Activated T-cell treated with anti-CD3 and anti-CD28 coated beads for 24 hours (primary cell): ENCODE measurements around the gene KRTAP20-4.

ENCODE experiments used
- DNase-seq: peaks from one replicate; pipeline ENCODE4 v3.0.0-alpha.2; 2020; ENCODE audit warnings: low read depth

Gene KRTAP20-4

GRCh38 chr21:30620522-30620921, at the start of gene KRTAP20-4:
KRTAP20-4 (plus strand) TSS chr21:30620627.
- no peak for DNase-seq

DNA sequence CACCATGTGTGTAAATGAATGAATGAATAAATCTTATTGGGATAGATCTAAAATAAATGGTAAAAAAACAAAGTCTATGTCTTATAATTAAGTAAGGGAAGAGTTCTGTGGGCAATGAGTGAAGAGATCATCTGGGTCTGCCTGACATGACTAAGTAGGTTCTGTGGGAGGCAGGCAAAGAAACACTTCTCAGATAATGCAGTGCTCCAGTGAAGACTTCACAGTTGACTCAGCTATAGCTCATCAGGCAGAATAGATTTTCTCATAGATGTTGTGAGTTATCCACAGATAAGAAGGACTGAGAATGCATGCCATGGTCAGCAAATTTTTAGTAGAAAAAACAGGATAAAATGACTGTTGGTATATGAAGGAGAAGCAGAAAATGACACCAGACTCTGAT, 42.7 kb upstream of the KRTAP20-4 start:
- no peak for DNase-seq

- no peak for DNase-seq
Measured at GRCh38 chr21:30579346-30579745, 41.1 kb upstream of the KRTAP20-4 start.

- DNase-seq: no peak
Measured at GRCh38 chr21:30580132-30580531, 40.3 kb upstream of the KRTAP20-4 start.

DNA sequence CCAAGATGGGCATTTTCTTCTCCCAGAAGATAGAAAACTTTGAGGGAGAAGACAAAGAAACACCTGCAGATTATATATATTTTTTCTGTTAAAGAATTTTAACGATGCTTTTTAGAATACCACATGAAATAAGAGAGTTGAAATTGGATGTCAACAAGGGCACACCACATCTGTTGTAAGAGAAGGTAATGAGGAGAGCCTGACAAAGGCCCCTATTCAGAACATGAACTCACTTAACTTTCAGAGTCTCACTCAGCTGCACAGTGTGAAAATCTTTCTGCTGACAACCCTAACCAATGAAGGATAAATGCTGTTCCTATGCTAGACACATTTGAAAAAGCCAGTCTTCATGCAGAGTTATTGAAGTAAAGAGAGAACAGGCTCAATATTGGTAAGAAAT, 37.6 kb upstream of the KRTAP20-4 start:
- no peak for DNase-seq

DNA sequence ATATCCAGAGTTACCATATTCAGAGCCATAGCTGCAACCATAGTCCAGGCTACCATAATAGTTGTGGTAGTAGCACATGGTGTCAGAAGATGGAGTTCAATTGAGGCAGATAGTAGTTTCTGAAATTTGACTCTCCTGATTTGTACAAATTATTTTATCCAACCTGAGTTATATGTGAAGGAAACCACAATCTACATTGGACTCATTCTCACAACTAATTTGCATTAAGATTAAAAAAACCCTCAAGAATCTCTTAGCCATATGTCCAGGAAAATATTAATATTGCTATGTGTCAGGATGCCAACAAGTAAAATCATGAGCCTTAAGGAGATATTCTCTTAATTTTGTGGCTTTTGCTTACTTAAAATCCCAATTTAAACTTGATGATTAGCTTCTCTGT, 30.1 kb upstream of the KRTAP20-4 start, which contains the start of gene KRTAP22-2:
Gene KRTAP22-2 (minus strand): TSS at position 101 of the 400 bp plus-strand sequence.
- no peak for DNase-seq

DNA sequence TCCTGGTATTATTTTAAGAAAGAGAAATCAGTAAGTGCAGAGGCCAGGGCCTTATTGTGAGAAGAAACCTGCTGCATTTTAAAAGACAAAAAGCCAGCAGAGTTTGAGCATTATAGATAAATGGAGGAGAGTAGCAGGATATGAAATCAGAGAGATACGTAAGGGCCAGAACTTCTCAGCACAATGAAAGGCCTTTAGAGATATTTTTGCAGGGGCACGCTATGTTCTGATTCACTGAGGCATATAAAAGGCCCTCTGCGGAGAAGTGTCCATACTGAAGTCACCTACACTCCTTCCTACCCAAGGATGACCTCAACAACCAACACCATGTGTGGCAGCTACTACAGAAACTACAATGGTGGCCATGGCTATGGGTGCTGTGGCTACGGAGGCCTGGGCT, 28.3 kb upstream of the KRTAP20-4 start, which contains the start of gene KRTAP6-3:
Gene KRTAP6-3 (plus strand): TSS at position 301 of the 400 bp plus-strand sequence. CDS start 6 bp downstream, at position 307.
- DNase-seq: no peak

DNA sequence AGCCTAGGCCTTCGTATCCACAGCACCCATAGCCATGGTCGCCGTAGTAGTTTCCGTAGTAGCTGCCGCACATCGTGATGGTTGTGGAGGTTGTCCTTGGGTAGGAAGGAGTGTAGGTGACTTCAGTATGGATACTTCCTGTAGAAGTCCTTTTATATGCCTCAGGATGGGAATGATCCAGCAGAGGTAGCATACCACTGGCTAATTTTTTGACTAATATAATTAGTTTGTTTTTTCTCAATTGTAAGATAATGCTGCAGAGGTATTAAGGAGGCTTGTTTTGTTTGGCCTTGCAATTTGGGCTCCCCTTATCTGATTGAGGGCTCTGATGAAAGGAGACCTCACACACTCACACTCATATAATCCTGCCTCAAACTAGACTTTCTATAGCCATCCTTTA, 21.6 kb upstream of the KRTAP20-4 start, which contains the start of gene KRTAP6-2:
Gene KRTAP6-2 (minus strand): TSS at position 101 of the 400 bp plus-strand sequence. CDS start 28 bp downstream, at position 73.
- DNase-seq: no peak

- no peak for DNase-seq
Measured at GRCh38 chr21:30600787-30601186, 19.6 kb upstream of the KRTAP20-4 start, which contains the start of gene KRTAP22-1. KRTAP22-1 (plus strand) TSS chr21:30601087.

GRCh38 chr21:30605968-30606367, 14.5 kb upstream of the KRTAP20-4 start:
- no peak for DNase-seq

- no peak for DNase-seq
Measured at GRCh38 chr21:30612132-30612531, 8.3 kb upstream of the KRTAP20-4 start.

DNA sequence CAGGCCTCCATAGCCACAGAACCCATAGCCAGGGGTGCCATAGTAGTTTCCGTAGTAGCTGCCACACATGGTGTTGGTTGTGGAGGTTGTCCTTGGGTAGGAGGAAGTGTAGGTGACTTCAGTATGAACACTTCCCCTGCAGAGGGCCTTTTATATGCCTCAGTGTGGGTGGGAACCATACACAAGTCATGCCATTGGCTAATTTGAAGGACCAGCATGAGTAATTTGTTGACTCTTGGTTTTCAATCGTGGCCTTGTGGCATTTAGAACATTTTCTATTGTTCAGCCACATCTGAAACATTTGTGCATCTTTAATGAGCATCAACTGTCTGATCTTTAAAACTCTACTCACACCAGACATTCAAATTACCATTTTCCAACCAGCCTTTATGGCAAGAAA, 6.6 kb upstream of the KRTAP20-4 start, which contains the start of gene KRTAP6-1:
Gene KRTAP6-1 (minus strand): TSS at position 95 of the 400 bp plus-strand sequence. CDS start 26 bp downstream, at position 69.
- no peak for DNase-seq

DNA sequence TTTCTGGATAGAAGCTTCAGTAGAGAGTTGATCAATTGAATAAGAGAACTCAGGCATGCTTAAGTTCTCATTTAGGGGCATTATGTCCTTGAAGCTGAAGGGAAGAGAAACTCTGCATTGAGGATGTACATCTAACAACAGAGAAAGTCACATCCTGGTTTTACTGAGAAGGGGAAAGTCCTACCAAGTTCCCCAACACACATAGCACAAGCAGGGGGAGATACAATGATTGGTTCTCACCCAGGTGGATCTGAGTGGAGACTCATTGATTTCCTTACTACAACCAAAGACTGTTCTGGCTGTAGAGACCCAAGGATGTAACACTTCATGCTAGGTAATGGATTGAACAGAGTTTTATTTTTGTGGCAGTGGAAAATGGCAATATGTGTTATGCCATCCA, 5.2 kb upstream of the KRTAP20-4 start:
- DNase-seq: no peak

GRCh38 chr21:30616125-30616524, 4.3 kb upstream of the KRTAP20-4 start, which contains the start of gene KRTAP20-1:
KRTAP20-1 (plus strand) TSS chr21:30616425; CDS start chr21:30616455, 30 bp downstream.
- DNase-seq: no peak

DNA sequence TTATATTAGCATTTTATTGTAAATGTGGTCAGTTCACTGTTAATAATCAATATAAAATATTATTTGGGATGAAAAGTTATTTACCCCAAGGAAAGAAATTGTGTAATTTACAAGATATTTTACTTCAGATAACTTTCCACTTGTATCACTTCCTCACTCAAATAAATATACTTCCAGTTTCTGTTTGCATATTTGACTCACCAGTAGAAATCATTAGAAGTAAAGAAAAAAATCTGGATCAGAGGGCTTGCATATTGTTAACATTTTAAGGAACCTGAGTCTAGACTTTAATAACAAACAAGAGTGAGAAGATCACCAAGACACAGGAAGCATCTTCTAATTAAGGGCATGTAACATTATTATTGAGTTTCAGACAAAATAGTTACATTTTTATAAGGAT, 347 bp upstream of the KRTAP20-4 start:
- no peak for DNase-seq

GRCh38 chr21:30623362-30623761, 2.9 kb downstream of the KRTAP20-4 start:
- no peak for DNase-seq

DNA sequence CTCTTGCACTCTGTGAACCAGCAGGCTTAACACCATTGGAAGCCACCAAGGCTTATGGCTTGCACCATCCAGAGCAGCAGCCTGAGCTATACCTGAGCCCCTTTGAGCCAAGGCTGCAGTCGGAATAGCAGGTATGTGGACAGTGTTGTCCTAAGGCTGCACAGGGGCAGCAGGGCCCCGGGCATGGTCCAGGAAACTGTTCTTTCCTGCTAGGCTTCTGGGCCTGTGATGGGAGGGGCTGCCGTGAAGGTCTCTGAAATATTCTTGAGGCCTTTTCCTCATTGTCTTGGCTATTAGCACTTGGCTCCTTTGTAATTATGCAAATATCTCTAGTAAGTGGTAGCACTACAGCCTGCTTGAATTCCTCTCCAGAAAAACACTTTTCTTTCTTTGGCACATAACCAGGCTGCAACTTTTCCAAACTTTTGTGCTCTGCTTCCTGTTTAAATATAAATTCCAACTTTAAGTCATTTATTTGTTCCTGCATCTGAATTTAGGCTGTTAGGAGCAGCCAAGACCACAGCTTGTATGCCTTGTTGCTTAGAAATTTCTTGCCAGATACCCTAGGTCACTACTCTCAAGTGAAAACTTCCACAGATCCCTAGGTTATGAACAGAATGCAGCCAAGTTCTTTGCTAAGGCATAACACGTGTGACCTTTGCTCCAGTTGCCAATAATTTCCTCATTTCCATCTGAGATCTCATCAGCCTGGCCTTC, 5.2 kb downstream of the KRTAP20-4 start:
- DNase-seq: no peak

DNA sequence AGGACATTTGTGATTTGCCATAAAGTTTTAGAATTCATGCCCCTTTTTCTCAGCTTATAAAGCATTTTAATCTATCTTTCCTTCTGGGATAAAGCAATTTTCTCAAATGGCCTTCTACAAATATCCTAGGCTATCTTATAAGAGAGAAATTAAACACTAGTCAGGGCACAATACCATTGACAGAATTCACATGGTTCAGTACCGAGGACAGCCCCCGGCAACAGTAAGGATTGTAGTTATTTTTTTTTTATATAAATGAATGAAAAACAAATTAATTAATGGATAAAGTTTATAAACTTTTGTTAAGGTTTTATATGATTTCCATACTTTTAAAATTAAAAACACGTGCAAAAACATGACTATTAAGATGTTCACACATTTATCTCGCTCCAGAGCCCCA, 7.7 kb downstream of the KRTAP20-4 start:
- DNase-seq: no peak

DNA sequence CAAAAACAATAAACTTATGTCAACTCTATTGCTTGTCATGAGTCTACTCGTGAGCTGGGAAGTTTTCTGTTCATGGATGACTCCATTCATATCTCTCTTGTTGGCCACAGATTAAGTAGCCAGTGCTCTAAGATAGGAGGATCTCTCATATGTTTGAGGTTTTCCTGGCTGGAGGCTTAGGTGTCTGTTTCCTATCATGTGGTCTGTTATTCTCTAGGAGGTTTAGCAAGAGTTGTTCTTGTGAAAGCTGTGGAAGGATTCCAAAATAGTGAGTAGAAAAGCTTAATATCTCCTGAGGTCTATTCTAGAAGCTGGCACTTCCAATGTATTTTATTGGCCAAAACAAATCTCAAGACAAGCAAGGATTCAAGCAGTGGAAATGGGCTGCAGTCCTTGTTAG, 8.8 kb downstream of the KRTAP20-4 start:
- DNase-seq: no peak

DNA sequence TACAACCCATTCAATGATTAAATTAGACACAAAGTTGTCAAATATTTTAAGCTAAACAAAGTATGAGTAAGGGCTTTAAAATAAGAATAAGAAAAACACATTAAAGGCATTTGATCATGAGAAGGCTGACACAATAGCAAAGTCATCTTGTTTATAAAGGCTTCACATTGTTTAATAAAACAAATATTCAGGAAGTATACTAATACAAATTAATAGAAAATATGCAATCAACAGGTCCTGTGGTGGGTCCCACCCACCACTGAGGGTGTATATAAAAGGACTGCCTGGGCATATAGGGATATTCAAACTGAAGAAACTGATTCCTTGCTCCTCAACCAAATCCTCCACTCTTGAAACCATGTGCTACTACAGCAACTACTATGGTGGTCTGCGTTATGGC, 14.5 kb downstream of the KRTAP20-4 start, which contains the start of gene KRTAP20-2:
Gene KRTAP20-2 (plus strand): TSS at position 301 of the 400 bp plus-strand sequence. CDS start 58 bp downstream, at position 359.
- DNase-seq: no peak

- no peak for DNase-seq
Measured at GRCh38 chr21:30638686-30639085, 18.3 kb downstream of the KRTAP20-4 start.

DNA sequence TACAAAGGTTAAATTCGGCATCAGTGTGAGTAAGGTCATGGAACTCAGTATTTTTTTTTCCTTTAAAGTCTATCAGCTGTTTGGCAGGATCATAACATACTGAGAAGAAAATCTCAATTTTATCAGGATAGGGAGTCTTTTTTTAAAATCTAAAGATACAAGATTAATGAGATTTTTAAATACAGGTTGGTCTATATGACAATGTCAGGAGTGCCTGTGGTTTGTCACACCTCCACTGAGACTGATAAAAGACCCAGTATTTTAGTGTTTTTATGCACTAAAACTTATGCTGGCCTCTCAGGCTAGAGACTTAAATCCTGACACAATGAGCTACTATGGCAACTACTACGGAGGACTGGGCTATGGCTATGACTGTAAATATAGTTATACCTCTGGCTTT, 22.1 kb downstream of the KRTAP20-4 start, which contains the start of gene KRTAP20-3:
Gene KRTAP20-3 (plus strand): TSS at position 301 of the 400 bp plus-strand sequence.
- no peak for DNase-seq

GRCh38 chr21:30646904-30647414, 26.5 kb downstream of the KRTAP20-4 start:
- no peak for DNase-seq
